ENCODE measurements around the gene NCK2. TPM values are rescaled to one million over a fixed set of nuclear protein-coding genes. Genes with fewer than 3 reads are reported as not detected.

The NCK2 gene
- polyA plus RNA-seq, 4 donors, result 65.2 to 71.4 (median 68.9) TPM

- no peak for DNase-seq (ENCODE audit: low read depth in 4 of 4, low spot score in 3 of 4)
These were observed 96.8 kb downstream of the NCK2 start for GRCh38 chr2:105841551-105841950.

GRCh38 chr2:105842555-105842954, 97.8 kb downstream of the NCK2 start:
- DNase-seq (ENCODE audit: low read depth in 4 of 4, low spot score in 3 of 4), result no peak

- DNase-seq (ENCODE audit: low read depth in 4 of 4, low spot score in 3 of 4), result peak in 1 of 4 donors; percentile 9
These were observed 99.0 kb downstream of the NCK2 start for GRCh38 chr2:105843476-105844374.

- no peak for DNase-seq (ENCODE audit: low read depth in 4 of 4, low spot score in 3 of 4)
These were observed 101.3 kb downstream of the NCK2 start for GRCh38 chr2:105845976-105846375.

- DNase-seq (ENCODE audit: low read depth in 4 of 4, low spot score in 3 of 4), result no peak
These were observed 102.3 kb downstream of the NCK2 start for GRCh38 chr2:105847056-105847455.

GRCh38 chr2:105848367-105848766, 103.7 kb downstream of the NCK2 start:
- no peak for DNase-seq (ENCODE audit: low read depth in 4 of 4, low spot score in 3 of 4)

GRCh38 chr2:105849431-105850179, 104.9 kb downstream of the NCK2 start:
- no peak for DNase-seq (ENCODE audit: low read depth in 4 of 4, low spot score in 3 of 4)

- no peak for DNase-seq (ENCODE audit: low read depth in 4 of 4, low spot score in 3 of 4)
These were observed 107.4 kb downstream of the NCK2 start for GRCh38 chr2:105852066-105852465.

- DNase-seq (ENCODE audit: low read depth in 4 of 4, low spot score in 3 of 4), result no peak
These were observed 108.8 kb downstream of the NCK2 start for GRCh38 chr2:105853354-105854088.

GRCh38 chr2:105854972-105855371, 110.3 kb downstream of the NCK2 start:
- no peak for DNase-seq (ENCODE audit: low read depth in 4 of 4, low spot score in 3 of 4)

GRCh38 chr2:105856581-105856980, 111.9 kb downstream of the NCK2 start:
- DNase-seq (ENCODE audit: low read depth in 4 of 4, low spot score in 3 of 4), result no peak

GRCh38 chr2:105857076-105857740, 112.5 kb downstream of the NCK2 start:
- no peak for DNase-seq (ENCODE audit: low read depth in 4 of 4, low spot score in 3 of 4)

- DNase-seq (ENCODE audit: low read depth in 4 of 4, low spot score in 3 of 4), result no peak
These were observed 114.4 kb downstream of the NCK2 start for GRCh38 chr2:105858868-105859693.

- DNase-seq (ENCODE audit: low read depth in 4 of 4, low spot score in 3 of 4), result no peak
These were observed 114.9 kb downstream of the NCK2 start for GRCh38 chr2:105859694-105859951.

- no peak for DNase-seq (ENCODE audit: low read depth in 4 of 4, low spot score in 3 of 4)
These were observed 115.9 kb downstream of the NCK2 start for GRCh38 chr2:105860567-105860966.

- no peak for DNase-seq (ENCODE audit: low read depth in 4 of 4, low spot score in 3 of 4)
These were observed 116.5 kb downstream of the NCK2 start for GRCh38 chr2:105861200-105861599.

- no peak for DNase-seq (ENCODE audit: low read depth in 4 of 4, low spot score in 3 of 4)
These were observed 118.1 kb downstream of the NCK2 start for GRCh38 chr2:105862843-105863242.

- DNase-seq (ENCODE audit: low read depth in 4 of 4, low spot score in 3 of 4), result no peak
These were observed 119.5 kb downstream of the NCK2 start for GRCh38 chr2:105864262-105864661.

GRCh38 chr2:105865222-105865913, 120.7 kb downstream of the NCK2 start:
- DNase-seq (ENCODE audit: low read depth in 4 of 4, low spot score in 3 of 4), result no peak

Data from right renal pelvis (tissue), 4 donors.